Measurements from ENCODE around the gene DPYSL3.

The DPYSL3 gene

DNA sequence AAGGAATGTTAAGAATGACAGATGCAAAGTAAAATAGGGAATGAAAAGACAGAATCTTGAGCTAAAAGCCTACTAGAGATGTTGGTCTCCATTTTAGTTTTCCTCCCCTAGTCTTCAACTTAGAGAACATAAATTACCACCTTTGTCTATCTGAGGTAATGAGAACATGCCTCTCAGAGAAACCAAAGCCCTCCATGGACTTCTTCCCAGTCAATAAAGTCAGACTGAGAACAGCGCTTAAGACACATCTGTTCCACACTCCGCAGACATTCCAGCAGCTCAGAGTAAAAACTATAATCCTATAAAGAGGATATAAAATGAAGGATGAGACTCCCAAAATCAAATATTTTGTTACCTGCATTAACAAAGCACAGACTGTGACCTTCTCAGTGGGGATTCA lies 79.2 kb downstream of the DPYSL3 start:
- TF ChIP-seq, protein P1, sequence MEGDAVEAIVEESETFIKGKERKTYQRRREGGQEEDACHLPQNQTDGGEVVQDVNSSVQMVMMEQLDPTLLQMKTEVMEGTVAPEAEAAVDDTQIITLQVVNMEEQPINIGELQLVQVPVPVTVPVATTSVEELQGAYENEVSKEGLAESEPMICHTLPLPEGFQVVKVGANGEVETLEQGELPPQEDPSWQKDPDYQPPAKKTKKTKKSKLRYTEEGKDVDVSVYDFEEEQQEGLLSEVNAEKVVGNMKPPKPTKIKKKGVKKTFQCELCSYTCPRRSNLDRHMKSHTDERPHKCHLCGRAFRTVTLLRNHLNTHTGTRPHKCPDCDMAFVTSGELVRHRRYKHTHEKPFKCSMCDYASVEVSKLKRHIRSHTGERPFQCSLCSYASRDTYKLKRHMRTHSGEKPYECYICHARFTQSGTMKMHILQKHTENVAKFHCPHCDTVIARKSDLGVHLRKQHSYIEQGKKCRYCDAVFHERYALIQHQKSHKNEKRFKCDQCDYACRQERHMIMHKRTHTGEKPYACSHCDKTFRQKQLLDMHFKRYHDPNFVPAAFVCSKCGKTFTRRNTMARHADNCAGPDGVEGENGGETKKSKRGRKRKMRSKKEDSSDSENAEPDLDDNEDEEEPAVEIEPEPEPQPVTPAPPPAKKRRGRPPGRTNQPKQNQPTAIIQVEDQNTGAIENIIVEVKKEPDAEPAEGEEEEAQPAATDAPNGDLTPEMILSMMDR (IDR thresholded peaks at IDR 0.05; ENCODE audit: borderline replicate concordance, insufficient read depth, low read depth, low read length), result no peak
- H3K4me3 ChIP-seq (ENCODE audit: low read depth, low read length), result no peak overlapping the region

DNA sequence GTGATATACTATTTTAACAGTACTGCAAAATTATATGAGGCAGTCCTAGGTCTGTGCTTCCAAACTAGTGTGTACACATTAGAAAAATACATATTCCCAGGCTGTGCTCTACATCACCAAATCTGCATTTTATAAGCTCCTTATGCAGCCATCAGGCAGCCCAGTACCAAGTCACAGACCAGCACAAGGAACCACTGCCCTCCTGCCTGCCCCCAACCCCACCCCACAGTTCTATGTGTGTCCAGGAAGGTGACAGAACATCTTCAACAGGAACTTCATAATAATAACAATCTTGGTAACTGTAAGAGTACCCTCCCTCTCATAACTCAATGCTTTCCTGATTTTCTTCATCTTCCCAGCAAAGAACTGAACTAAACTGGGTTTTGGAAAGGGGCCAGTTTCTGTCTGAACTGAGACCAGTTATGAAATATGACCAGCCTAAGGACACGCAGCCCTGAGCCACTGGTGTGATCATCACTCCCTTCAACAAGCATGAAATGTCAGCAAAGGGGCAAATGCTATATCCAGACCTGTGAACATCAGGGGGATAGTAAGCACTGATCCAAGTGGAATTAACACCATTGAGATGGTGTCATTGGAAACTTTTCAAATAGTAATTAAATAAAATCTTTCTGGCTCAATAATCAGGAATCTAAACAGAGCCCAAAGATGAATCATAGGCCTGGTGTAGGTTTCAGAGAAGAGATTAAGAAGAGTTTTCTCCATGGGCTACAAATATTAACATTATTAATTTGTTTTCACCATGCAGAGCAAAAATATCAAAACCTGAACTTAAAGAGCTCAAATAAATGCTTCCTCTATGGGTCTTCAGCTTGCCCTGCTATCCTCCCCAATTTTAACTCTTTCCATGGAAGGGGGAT lies 82.1 kb downstream of the DPYSL3 start:
- TF ChIP-seq, protein P1 (IDR thresholded peaks at IDR 0.05; ENCODE audit: borderline replicate concordance, insufficient read depth, low read depth, low read length), result no peak
- H3K4me3 ChIP-seq (ENCODE audit: low read depth, low read length), result no peak overlapping the region

DNA sequence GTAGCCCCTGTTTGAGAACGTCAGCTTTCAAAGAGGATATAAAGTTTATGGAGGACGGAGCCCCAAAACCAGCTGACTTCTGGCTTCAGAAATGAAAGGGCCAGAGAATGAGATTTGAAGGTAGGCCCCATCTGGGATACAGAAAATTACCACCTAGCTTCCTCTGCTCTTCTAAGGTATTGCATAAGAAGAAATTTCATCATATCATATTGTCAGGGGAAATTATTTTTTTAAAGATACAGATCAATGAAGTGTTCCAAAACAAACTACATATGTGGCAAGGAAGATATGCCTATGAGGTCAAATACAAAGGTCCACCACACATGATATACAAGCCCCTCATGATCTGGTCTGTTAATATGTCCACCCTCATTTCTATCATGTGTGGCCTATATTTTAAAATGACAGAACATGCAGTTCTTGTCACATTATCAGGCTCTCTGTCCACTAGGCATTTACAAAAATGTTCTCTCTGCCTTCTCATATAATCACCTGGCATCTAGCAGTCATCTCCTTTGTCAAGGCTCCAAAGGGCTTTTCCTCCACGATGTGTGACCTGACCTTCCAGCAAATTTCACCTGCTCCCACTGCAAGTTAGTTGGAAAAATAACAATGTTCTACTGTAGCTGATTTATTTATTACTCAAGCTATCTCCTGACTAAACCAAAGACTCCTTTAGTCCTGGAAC lies 83.1 kb downstream of the DPYSL3 start:
- TF ChIP-seq, protein P1 (IDR thresholded peaks at IDR 0.05; ENCODE audit: borderline replicate concordance, insufficient read depth, low read depth, low read length), result no peak
- no peak overlapping the region for H3K4me3 ChIP-seq (ENCODE audit: low read depth, low read length)

DNA sequence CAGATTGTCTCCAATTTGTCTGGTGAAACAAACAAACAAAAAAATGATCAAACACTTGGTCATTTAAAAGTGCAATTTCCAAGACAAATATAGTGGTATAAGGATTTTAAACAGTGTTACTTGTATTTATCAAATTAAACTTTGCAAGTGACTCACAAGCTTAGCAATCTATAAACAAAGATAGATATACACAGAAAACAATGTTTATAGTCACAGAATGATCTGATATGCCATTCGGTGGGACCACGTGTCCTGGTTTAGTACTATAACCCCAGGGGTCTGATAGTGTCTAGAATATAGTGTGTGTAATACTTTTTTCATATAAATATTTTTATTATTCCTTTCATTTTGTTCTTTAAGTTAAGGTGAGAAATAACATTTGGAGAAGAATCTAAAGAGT lies 91.3 kb downstream of the DPYSL3 start:
- no peak overlapping the region for H3K4me3 ChIP-seq (ENCODE audit: low read depth, low read length)
- TF ChIP-seq, protein P1 (IDR thresholded peaks at IDR 0.05; ENCODE audit: borderline replicate concordance, insufficient read depth, low read depth, low read length), result no peak

DNA sequence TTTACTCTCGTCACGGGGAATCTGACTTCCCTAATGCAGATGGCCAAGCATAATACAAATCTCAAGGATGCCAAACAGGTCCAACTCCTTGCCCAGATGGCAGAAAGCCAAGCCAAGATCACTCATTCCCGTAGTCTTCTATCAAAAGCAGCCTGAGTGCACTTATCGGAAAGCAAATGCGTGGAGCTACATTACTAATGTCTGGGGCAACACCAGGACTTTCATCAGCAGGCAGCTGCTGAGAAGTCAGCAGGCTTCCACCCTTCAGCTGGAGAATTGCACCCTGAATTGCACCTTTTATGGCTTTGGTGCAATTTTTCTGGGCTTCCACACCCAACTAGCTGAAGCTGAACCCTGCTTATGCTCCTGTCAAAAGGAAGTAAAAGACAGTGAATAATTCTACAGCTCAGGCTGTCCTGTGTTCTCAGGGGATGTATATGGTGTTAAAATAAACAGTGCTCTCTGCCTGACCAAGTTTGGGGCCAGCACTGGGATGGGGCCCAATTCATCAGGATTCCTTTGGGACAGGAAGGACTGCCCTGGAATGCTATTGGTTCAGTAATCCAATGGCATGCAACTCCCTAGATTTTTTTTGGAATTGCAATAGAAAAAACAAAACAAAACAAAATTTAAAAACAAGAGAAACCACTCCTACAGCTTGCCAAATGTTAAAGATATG lies 92.6 kb downstream of the DPYSL3 start:
- H3K4me3 ChIP-seq (ENCODE audit: low read depth, low read length), result no peak overlapping the region
- TF ChIP-seq, protein P1 (IDR thresholded peaks at IDR 0.05; ENCODE audit: borderline replicate concordance, insufficient read depth, low read depth, low read length), result no peak

DNA sequence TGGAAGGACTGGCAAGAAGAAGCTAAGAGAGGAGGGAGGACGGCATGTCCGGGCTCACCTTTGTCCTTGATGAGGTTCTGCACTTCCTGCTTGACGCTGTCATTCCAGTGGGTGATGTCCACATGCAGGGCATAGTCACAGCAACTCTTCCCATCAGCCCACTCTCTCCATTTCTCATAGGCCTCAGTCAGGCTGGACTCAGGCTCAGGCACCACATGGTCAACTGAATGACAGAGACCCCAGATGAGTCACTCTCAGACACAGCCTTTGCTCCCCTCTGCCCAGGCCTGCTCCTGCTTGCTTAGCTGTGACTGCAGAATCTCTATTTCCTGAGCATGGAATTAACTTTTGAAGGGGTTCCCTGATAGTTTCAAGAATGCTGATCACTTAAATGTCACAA lies 94.2 kb downstream of the DPYSL3 start:
- no peak overlapping the region for H3K4me3 ChIP-seq (ENCODE audit: low read depth, low read length)
- TF ChIP-seq, protein P1 (IDR thresholded peaks at IDR 0.05; ENCODE audit: borderline replicate concordance, insufficient read depth, low read depth, low read length), result no peak

Measured in GM12875 (cell line).